ENCODE data around the gene GPRIN1.

- TF ChIP-seq CTCF (conservative IDR thresholded peaks at IDR 0.05 in 1 of 2, IDR thresholded peaks at IDR 0.05 in 1 of 2; ENCODE audit: low read depth in 1 of 2, low read length in 2 of 2) (peak in 1 of 2 donors; percentile 26), EZH2 (IDR thresholded peaks at IDR 0.05; ENCODE audit: low read length, missing control alignments) (no peak)
Observed at GRCh38 chr5:176609724-176610434, at the start of gene GPRIN1.

Measured in fibroblast of lung (primary cell).